Retina (tissue), 1 donor: Measurements from ENCODE around the gene SPON1.
"Not testable (repeated sequence)": the region's sequence is repeated elsewhere in the genome, so short reads cannot be mapped to it uniquely, and the experiment has no call there.

ENCODE experiments used
- DNase-seq: peaks from one replicate; pipeline ENCODE4 v3.0.0-alpha.2; 2016

The SPON1 gene

GRCh38 chr11:14252501-14252900, 290.0 kb downstream of the SPON1 start:
- DNase-seq = not testable (repeated sequence)

GRCh38 chr11:14253421-14253820, 290.9 kb downstream of the SPON1 start:
- DNase-seq = no peak

- no peak for DNase-seq
Observed at GRCh38 chr11:14253840-14254239, 291.3 kb downstream of the SPON1 start.

GRCh38 chr11:14254533-14255237, 292.2 kb downstream of the SPON1 start:
- DNase-seq = no peak

- no peak for DNase-seq
Observed at GRCh38 chr11:14255238-14255534, 292.7 kb downstream of the SPON1 start.

GRCh38 chr11:14258221-14258935, 295.9 kb downstream of the SPON1 start:
- no peak for DNase-seq

GRCh38 chr11:14259186-14259784, 296.8 kb downstream of the SPON1 start:
- DNase-seq = no peak

GRCh38 chr11:14259878-14260277, 297.4 kb downstream of the SPON1 start:
- DNase-seq = no peak

- no peak for DNase-seq
Observed at GRCh38 chr11:14261066-14261465, 298.5 kb downstream of the SPON1 start.

GRCh38 chr11:14262271-14262846, 299.8 kb downstream of the SPON1 start:
- DNase-seq = no peak

GRCh38 chr11:14264966-14265365, 302.4 kb downstream of the SPON1 start:
- DNase-seq = no peak

- no peak for DNase-seq
Observed at GRCh38 chr11:14266622-14267021, 304.1 kb downstream of the SPON1 start.

- no peak for DNase-seq
Observed at GRCh38 chr11:14267861-14268635, 305.5 kb downstream of the SPON1 start.

- DNase-seq = no peak
Observed at GRCh38 chr11:14269692-14270573, 307.4 kb downstream of the SPON1 start.

- no peak for DNase-seq
Observed at GRCh38 chr11:14270690-14271542, 308.4 kb downstream of the SPON1 start.

- no peak for DNase-seq
Observed at GRCh38 chr11:14273895-14274294, 311.4 kb downstream of the SPON1 start.

GRCh38 chr11:14275076-14275475, 312.6 kb downstream of the SPON1 start:
- DNase-seq = no peak

- not testable (repeated sequence) for DNase-seq
Observed at GRCh38 chr11:14278869-14279268, 316.3 kb downstream of the SPON1 start.

GRCh38 chr11:14288189-14288935, 325.8 kb downstream of the SPON1 start:
- DNase-seq = no peak

- no peak for DNase-seq
Observed at GRCh38 chr11:14290422-14290821, 327.9 kb downstream of the SPON1 start.
